BLaER1 (cell line): Measurements from ENCODE around the gene CLCN6.

Experiments
- H3K27ac ChIP-seq: shearing (Covaris generic); formaldehyde crosslinking; 2 replicates; pipeline ENCODE4 v1.8.1; 2022
- H3K27me3 ChIP-seq: shearing (Covaris generic); formaldehyde crosslinking; 2 replicates; pipeline ENCODE4 v1.8.1; 2022
- H3K36me3 ChIP-seq: shearing (Covaris generic); formaldehyde crosslinking; 2 replicates; pipeline ENCODE4 v1.8.1; 2022
- H3K4me1 ChIP-seq: shearing (Covaris generic); formaldehyde crosslinking; 2 replicates; pipeline ENCODE4 v1.8.1; 2022
- H3K4me2 ChIP-seq: shearing (Covaris generic); formaldehyde crosslinking; 2 replicates; pipeline ENCODE4 v1.8.1; 2022
- H3K4me3 ChIP-seq: shearing (Covaris generic); formaldehyde crosslinking; 2 replicates; pipeline ENCODE4 v1.8.1; 2022
- H3K9ac ChIP-seq: shearing (Covaris generic); formaldehyde crosslinking; 2 replicates; pipeline ENCODE4 v1.8.1; 2022
- H3K9me3 ChIP-seq: shearing (Covaris generic); formaldehyde crosslinking; 2 replicates; pipeline ENCODE4 v1.8.1; 2022
- H4K20me1 ChIP-seq: shearing (Covaris generic); formaldehyde crosslinking; 2 replicates; pipeline ENCODE4 v1.8.1; 2022
- Cebpa-rat ChIP-seq: shearing (Covaris generic); IDR thresholded peaks from 2 replicates; pipeline ENCODE4 v1.8.1; 2022

Gene CLCN6

DNA sequence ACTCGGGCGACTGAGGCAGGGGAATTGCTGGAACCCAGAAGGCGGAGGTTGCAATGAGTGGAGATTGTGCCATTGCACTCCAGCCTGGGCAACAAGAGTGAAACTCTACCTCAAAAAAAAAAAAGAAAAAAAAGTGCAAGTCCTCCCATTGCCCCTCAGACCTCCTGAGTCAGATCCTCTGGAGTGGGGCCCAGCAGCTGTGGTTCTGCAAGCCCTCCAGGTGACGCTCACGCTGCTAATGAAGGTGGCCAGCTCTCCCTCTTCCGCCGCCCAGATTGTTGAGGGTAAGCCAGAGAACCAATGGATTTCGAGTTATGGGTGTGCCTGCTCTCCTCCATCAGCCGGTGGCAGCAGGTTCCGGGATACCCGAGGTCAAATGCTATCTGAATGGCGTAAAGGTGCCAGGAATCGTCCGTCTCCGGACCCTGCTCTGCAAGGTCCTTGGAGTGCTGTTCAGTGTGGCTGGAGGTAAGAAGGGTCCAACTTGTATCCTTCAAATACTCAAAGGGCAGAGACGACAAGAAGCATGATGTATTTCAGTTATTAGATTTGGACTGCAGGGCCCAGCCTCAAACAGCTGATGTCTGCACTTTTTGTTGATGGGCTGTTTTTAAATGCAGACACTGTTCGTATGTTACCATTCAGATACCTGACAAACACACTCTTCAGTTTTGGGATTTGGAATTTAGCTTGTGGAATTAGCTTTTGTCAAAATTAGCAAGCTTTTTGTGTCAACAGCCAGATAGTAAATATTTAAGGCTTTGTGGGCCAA, 17.6 kb downstream of the CLCN6 start:
- no peaks in the 10 kb centered on the region for H3K9me3 ChIP-seq
- no peak overlapping the region for H3K27ac ChIP-seq
- H3K36me3 ChIP-seq: peaks cover 93% of the 10 kb centered on the region
- no peaks in the 10 kb centered on the region for H3K27me3 ChIP-seq
- H3K4me3 ChIP-seq: no peak overlapping the region
- H3K4me2 ChIP-seq: no peak overlapping the region
- no peak for TF ChIP-seq Cebpa-rat
- no peak overlapping the region for H3K9ac ChIP-seq
- peaks cover 19% of the 10 kb centered on the region for H3K4me1 ChIP-seq
- 0 out of 2 replicates have a peak, but pooled peaks cover 7% of the 10 kb centered on the region for H4K20me1 ChIP-seq

DNA sequence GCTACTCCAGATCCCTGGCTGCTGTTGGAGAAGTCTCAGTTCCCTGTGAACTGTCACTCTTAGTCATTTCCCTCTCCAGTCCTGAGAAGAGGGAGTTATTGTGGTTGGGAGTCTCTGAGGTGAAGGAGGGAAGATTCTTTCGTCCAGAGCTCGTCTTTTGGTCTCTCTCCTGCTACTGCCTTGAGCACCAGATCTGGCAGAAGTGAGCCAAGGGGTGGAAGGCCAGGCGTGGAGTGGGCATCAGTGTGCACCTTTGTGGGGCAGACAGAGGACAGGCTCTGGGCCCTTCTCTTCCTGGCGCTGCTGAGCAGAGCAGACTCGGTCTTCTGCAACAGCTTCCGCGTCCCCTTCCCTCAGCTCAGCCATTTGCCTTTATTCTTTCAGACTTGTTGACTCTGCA, 19.1 kb downstream of the CLCN6 start:
- Histone ChIP-seq H3K9me3 (no peaks in the 10 kb centered on the region), H3K36me3 (peaks cover 93% of the 10 kb centered on the region), H4K20me1 (0 out of 2 replicates have a peak, but pooled peaks cover 7% of the 10 kb centered on the region), H3K27ac (no peak overlapping the region), H3K9ac (no peak overlapping the region), H3K27me3 (no peaks in the 10 kb centered on the region), H3K4me2 (no peak overlapping the region), H3K4me3 (no peak overlapping the region), H3K4me1 (peaks cover 19% of the 10 kb centered on the region)
- no peak for TF ChIP-seq Cebpa-rat

DNA sequence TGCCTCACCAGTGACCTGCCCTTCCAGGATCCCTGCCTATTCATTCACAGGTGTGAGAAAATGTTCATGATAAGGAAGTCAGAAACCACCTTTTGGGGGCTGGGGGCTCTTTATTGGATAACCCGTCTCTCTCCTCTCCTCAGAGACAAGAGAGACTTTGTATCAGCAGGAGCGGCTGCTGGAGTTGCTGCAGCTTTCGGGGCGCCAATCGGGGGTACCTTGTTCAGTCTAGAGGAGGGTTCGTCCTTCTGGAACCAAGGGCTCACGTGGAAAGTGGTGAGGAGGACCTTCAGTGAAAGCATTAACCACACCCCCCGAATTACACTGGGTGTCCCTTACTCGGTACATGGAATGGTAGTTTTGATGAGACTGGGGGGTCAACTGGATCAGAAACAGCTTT, 21.0 kb downstream of the CLCN6 start:
- H4K20me1 ChIP-seq: 0 out of 2 replicates have a peak, but pooled peaks cover 7% of the 10 kb centered on the region
- no peak overlapping the region for H3K27ac ChIP-seq
- no peaks in the 10 kb centered on the region for H3K9me3 ChIP-seq
- no peaks in the 10 kb centered on the region for H3K27me3 ChIP-seq
- no peak overlapping the region for H3K9ac ChIP-seq
- no peak for TF ChIP-seq Cebpa-rat
- H3K4me3 ChIP-seq: no peak overlapping the region
- peaks cover 5% of the 10 kb centered on the region for H3K4me1 ChIP-seq
- no peak overlapping the region for H3K4me2 ChIP-seq
- peaks cover 98% of the 10 kb centered on the region for H3K36me3 ChIP-seq

DNA sequence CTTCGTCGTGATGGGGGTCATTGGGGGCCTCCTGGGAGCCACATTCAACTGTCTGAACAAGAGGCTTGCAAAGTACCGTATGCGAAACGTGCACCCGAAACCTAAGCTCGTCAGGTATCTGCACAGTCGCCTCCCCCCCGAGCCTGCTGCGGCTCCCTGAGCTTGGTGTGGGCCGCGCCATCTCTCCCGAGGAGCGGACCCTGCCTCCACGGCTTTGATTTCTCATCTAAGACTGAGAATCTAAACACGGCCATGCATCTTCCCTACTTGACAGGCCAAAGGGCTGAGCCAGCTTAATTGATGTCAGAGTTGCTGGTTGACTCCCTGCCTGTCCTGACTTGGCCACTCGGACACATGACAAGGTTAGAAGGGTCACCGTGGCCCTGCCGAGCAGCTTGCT, 22.5 kb downstream of the CLCN6 start:
- Histone ChIP-seq H4K20me1 (0 out of 2 replicates have a peak, but pooled peaks cover 7% of the 10 kb centered on the region), H3K4me2 (no peak overlapping the region), H3K4me1 (no peaks in the 10 kb centered on the region), H3K4me3 (no peak overlapping the region), H3K27ac (no peak overlapping the region), H3K27me3 (no peaks in the 10 kb centered on the region), H3K9ac (no peak overlapping the region), H3K9me3 (no peaks in the 10 kb centered on the region), H3K36me3 (peaks cover 99% of the 10 kb centered on the region)
- TF ChIP-seq Cebpa-rat: no peak

DNA sequence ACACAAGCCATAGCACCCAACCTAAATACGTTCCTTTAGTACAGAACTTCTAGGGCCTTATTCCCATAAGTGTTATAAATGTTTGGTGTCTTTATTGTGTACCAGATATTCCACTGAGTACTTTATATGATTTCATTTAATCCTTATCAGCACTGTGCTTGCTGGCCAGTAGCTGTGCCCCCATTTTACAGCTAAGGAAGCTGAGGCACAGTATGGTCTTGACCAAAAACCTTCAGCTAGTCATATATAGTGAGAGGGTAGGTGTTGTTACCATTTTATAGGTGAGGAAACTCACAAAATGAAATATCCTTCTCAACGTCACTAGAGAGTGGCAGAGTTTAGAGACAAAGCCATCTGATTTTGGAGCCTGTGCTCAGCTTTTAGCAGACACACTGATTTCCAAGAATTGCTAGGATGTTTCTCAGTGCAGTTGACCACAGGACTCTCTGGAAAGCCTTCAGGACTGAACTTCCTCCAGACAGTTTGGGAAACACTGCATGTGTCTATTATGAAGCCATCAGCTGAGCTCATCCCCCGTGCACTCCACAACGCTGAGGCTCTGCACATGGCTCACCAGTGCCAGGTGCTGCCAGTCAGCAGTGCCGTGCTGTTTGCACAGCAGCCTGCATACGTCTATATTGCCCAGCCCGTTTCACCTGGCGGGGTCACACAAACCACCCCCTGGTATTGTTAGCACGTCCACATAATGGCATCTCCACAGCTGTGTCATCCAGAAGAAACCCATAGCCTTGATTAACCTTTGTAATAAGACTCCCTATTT, 26.1 kb downstream of the CLCN6 start:
- H3K4me1 ChIP-seq: no peaks in the 10 kb centered on the region
- H4K20me1 ChIP-seq: 0 out of 2 replicates have a peak, but pooled peaks cover 7% of the 10 kb centered on the region
- H3K27ac ChIP-seq: no peak overlapping the region
- no peaks in the 10 kb centered on the region for H3K9me3 ChIP-seq
- H3K9ac ChIP-seq: no peak overlapping the region
- no peak for TF ChIP-seq Cebpa-rat
- H3K4me2 ChIP-seq: no peak overlapping the region
- H3K27me3 ChIP-seq: no peaks in the 10 kb centered on the region
- peaks cover 99% of the 10 kb centered on the region for H3K36me3 ChIP-seq
- no peak overlapping the region for H3K4me3 ChIP-seq

DNA sequence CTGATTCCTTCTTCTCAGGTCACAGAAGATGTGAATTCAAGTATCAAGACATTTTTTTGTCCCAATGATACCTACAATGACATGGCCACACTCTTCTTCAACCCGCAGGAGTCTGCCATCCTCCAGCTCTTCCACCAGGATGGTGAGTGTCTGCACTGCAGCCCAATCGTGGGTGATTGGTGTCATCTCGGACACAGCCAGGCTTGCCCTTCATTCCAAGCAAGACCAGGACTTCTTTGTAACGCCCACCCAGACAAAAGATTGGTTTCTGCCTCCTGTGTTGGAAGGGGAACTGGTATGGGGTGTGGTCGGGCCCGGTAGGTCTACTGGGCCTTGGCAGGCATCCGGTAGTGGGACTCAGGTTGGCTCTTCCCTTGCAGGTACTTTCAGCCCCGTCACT, 27.5 kb downstream of the CLCN6 start:
- Histone ChIP-seq H3K9me3 (no peaks in the 10 kb centered on the region), H3K4me3 (no peak overlapping the region), H4K20me1 (peaks cover 11% of the 10 kb centered on the region; the same call in 1 of the 2 replicates), H3K4me2 (no peak overlapping the region), H3K27me3 (no peaks in the 10 kb centered on the region), H3K9ac (no peak overlapping the region), H3K27ac (no peak overlapping the region), H3K36me3 (peaks cover 99% of the 10 kb centered on the region), H3K4me1 (no peaks in the 10 kb centered on the region)
- no peak for TF ChIP-seq Cebpa-rat

DNA sequence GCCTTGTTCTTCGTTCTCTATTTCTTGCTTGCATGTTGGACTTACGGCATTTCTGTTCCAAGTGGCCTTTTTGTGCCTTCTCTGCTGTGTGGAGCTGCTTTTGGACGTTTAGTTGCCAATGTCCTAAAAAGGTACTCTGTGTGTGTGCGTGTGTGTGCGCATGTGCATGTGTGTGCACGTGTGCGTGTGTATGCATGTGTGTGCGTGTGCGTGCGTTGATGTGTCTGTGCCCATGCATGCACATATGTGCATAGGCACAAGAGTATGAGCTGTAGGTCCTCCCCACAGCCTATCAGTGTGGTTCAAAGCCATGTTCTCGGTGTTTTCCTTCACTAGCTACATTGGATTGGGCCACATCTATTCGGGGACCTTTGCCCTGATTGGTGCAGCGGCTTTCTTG, 27.9 kb downstream of the CLCN6 start:
- Histone ChIP-seq H3K9ac (no peak overlapping the region), H4K20me1 (peaks cover 11% of the 10 kb centered on the region; the same call in 1 of the 2 replicates), H3K9me3 (no peaks in the 10 kb centered on the region), H3K27ac (no peak overlapping the region), H3K4me3 (no peak overlapping the region), H3K4me2 (no peak overlapping the region), H3K27me3 (no peaks in the 10 kb centered on the region), H3K4me1 (no peaks in the 10 kb centered on the region), H3K36me3 (peaks cover 99% of the 10 kb centered on the region)
- TF ChIP-seq Cebpa-rat: no peak

DNA sequence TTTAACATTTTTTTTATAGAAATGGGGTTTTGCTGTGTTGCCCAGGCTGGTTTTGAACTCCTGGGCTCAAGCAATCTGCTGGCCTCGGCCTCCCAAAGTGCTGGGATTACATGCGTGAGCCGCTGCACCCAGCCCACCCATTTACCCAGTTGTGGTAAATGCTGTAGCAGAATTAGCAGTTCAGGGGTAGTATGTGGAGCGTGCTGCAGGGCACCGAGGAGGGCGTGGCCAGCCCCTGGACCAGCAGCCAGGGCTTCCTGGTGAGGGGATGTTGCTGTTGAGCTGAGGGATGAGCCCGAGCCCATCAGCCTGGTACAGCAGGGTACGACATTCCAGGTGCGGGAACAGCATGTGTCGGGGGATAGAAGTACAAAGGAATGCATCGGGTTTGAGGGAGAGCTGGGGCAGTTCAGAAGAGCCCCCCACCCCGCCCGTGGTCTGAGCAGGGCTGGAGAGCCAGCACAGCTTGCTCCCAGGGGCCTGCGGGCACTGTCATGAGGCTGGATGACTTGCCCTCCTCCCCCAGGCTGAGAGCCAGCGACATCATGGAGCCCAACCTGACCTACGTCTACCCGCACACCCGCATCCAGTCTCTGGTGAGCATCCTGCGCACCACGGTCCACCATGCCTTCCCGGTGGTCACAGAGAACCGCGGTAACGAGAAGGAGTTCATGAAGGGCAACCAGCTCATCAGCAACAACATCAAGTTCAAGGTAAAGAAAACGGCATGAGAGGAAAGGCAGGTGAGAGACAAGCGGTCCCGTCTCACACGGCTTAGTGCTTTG, 29.6 kb downstream of the CLCN6 start:
- no peak for TF ChIP-seq Cebpa-rat
- peaks cover 100% of the 10 kb centered on the region for H3K36me3 ChIP-seq
- peaks cover 11% of the 10 kb centered on the region; the same call in 1 of the 2 replicates for H4K20me1 ChIP-seq

DNA sequence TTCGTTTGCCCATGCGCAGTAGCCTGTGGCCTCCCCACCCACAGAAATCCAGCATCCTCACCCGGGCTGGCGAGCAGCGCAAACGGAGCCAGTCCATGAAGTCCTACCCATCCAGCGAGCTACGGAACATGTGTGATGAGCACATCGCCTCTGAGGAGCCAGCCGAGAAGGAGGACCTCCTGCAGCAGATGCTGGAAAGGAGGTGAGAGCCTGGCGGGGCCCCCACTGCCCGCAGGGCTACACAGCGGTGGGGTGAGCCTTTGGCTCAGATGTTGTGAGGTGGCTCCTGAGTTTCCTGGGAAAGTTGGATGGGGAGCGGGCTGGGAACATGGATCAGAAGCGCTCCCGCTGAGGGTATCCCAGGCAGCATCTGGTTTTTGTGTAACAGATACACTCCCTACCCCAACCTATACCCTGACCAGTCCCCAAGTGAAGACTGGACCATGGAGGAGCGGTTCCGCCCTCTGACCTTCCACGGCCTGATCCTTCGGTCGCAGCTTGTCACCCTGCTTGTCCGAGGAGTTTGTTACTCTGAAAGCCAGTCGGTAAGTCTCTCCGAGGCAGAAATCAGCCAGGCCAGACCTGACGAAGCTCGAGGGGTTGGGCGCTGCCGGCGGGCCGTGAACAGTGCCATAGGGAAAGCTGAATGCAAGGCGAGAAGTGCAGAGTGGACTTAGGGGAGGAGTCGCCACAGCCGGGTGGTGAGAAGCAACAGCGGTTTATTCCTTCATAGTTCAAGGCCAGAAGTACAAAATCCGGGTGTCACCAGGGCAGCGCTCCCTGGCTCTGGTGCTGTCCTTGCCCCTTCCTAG, 31.2 kb downstream of the CLCN6 start:
- Histone ChIP-seq H3K4me3 (no peak overlapping the region), H3K36me3 (peaks cover 85% of the 10 kb centered on the region), H4K20me1 (peaks cover 15% of the 10 kb centered on the region), H3K9ac (no peak overlapping the region), H3K27ac (no peak overlapping the region), H3K4me2 (no peak overlapping the region), H3K4me1 (peaks cover 28% of the 10 kb centered on the region), H3K27me3 (no peaks in the 10 kb centered on the region), H3K9me3 (no peaks in the 10 kb centered on the region)
- TF ChIP-seq Cebpa-rat: no peak

More for the DNA sequence above, 29.6 kb downstream of the CLCN6 start:
- Histone ChIP-seq H3K27me3 (no peaks in the 10 kb centered on the region), H3K9me3 (no peaks in the 10 kb centered on the region), H3K4me2 (no peak overlapping the region), H3K27ac (no peak overlapping the region), H3K4me1 (peaks cover 13% of the 10 kb centered on the region), H3K9ac (no peak overlapping the region), H3K4me3 (no peak overlapping the region)
